K562 (cell line): ENCODE measurements around the gene POU2F1. TPM values are rescaled to one million over a fixed set of nuclear protein-coding genes. Genes with fewer than 3 reads are reported as not detected.

Experiments used
- ATAC-seq: fragments of 200-7000 bp; cut with Tn5 transposase; 3 replicates; pipeline ENCODE4 v1.9.1; 2020; ENCODE audit warnings: moderate library complexity
- BruUV-seq: library from RNA; stranded (reverse); fragments of 400-500 nt; replicated peaks from 2 replicates; lab custom pipeline; 2021; lab: Mats Ljungman, UMichigan
- CTCF ChIA-PET: fragments of 300-600 bp; formaldehyde crosslinking; extraction: SDS; loops from one replicate; lab custom pipeline; 2021; ENCODE audit warnings: low intra/inter-chr PET ratio; lab: Yijun Ruan, JAX
- POLR2A ChIA-PET: fragments of 300-600, 350-650 bp; sonication (Branson Sonifier 250); formaldehyde crosslinking; extraction: SDS; loops from one replicate; lab custom pipeline; 2021; ENCODE audit warnings: antibody characterized with exemption, inconsistent platforms; lab: Yijun Ruan, JAX
- DNase-seq, 4 experiments: peaks; one replicate each; pipeline versions ENCODE4 v3.0.0 to v3.0.0-alpha.2; 2011 to 2018; ENCODE audit warnings: low spot score in 3 of 4, mixed read lengths in 3 of 4; ENCODE audit errors: extremely low read depth in 1 of 4
- FAIRE-seq: peaks from 2 replicates; lab custom pipeline; 2011; peaks lifted over from hg19 to GRCh38; lab: Jason Lieb, UNC
- H2AFZ ChIP-seq: 2 replicates; pipeline ENCODE4 v1.6.0; 2011; ENCODE audit warnings: low read depth, low read length, control low read depth, inconsistent platforms
- H3K27ac ChIP-seq: fragments of 200-600 bp; 3 replicates; pipeline ENCODE4 v1.8.0; 2011; ENCODE audit warnings: low read depth, mild to moderate bottlenecking, control low read depth, inconsistent platforms, low read length, moderate library complexity, mixed read lengths; ENCODE audit errors: extremely low read depth
- H3K27me3 ChIP-seq, 2 experiments: fragments of 300-600 bp in 1 of 2; 2 replicates in 1 of 2; 3 replicates in 1 of 2; pipeline versions ENCODE4 v1.6.0 to v1.8.0; 2011; ENCODE audit warnings: inconsistent platforms in 2 of 2, low read length in 2 of 2, mild to moderate bottlenecking in 1 of 2, mixed read lengths in 1 of 2, moderate library complexity in 1 of 2; ENCODE audit not compliant: control insufficient read depth in 2 of 2, insufficient read depth in 2 of 2
- H3K36me3 ChIP-seq: fragments of 300-600 bp; 3 replicates; pipeline ENCODE4 v1.8.0; 2011; ENCODE audit warnings: mild to moderate bottlenecking, low read length, inconsistent platforms; ENCODE audit not compliant: control insufficient read depth, insufficient read depth
- H3K4me1 ChIP-seq, 2 experiments: fragments of 200-600 bp in 1 of 2; replicated peaks in 1 of 2; 2 replicates in 1 of 2; 3 replicates in 1 of 2; pipeline versions ENCODE4 v1.5.1 to v1.8.0; 2011; ENCODE audit warnings: inconsistent platforms in 2 of 2, low read length in 2 of 2, mild to moderate bottlenecking in 1 of 2, mixed read lengths in 1 of 2, moderate library complexity in 1 of 2; ENCODE audit not compliant: control insufficient read depth in 2 of 2, insufficient read depth in 2 of 2
- H3K4me2 ChIP-seq: 2 replicates; pipeline ENCODE4 v1.6.1; 2011; ENCODE audit warnings: low read length, control low read depth, inconsistent platforms, mixed read lengths; ENCODE audit not compliant: insufficient read depth
- H3K4me3 ChIP-seq: fragments of 200-600 bp; sonication (generic), shearing (Covaris generic); 2 replicates; pipeline ENCODE4 v1.5.1; 2016; ENCODE audit warnings: control low read depth, inconsistent platforms
- H3K79me2 ChIP-seq: fragments of 200-600 bp; 3 replicates; pipeline ENCODE4 v1.8.0; 2011; ENCODE audit warnings: low read length, inconsistent platforms; ENCODE audit not compliant: control insufficient read depth, insufficient read depth
- H3K9ac ChIP-seq, 2 experiments: 2 replicates each; pipeline versions ENCODE4 v1.6.0 to v1.6.1; 2011; ENCODE audit warnings: low read depth in 2 of 2, low read length in 2 of 2, control low read depth in 1 of 2, inconsistent platforms in 1 of 2, mild to moderate bottlenecking in 1 of 2, mixed read lengths in 1 of 2; ENCODE audit not compliant: insufficient read depth in 1 of 2
- H3K9me1 ChIP-seq: one replicate; pipeline ENCODE4 v1.6.0; 2011; ENCODE audit warnings: inconsistent platforms, mild to moderate bottlenecking, low read length, moderate library complexity; ENCODE audit not compliant: control insufficient read depth, insufficient read depth
- H3K9me3 ChIP-seq: replicated peaks from 2 replicates; pipeline ENCODE4 v1.5.1; 2011; ENCODE audit warnings: low read depth, low read length, inconsistent platforms; ENCODE audit not compliant: control insufficient read depth, insufficient read depth
- H4K20me1 ChIP-seq: replicated peaks from 2 replicates; pipeline ENCODE4 v1.6.1; 2011; ENCODE audit warnings: low read length, inconsistent platforms, mixed read lengths; ENCODE audit not compliant: control insufficient read depth, insufficient read depth
- CEBPB ChIP-seq: fragments of 450-650 bp; IDR thresholded peaks from 2 replicates; pipeline ENCODE4 v1.6.1; 2016; ENCODE audit warnings: missing genetic modification characterization, missing compliant biosample characterization
- CEBPZ ChIP-seq: fragments of 150-350 bp; IDR thresholded peaks from 2 replicates; pipeline ENCODE4 v1.6.1; 2014; ENCODE audit warnings: low read depth, mild to moderate bottlenecking, low read length, borderline replicate concordance
- EHMT2 ChIP-seq: fragments of 450-650 bp; IDR thresholded peaks from 2 replicates; pipeline ENCODE4 v1.6.1; 2018; ENCODE audit warnings: antibody characterized with exemption
- GTF2E2 ChIP-seq: fragments of 200-800 bp; sonication (Bioruptor generic); IDR thresholded peaks from 2 replicates; pipeline ENCODE4 v1.6.1; 2016; ENCODE audit warnings: missing genetic modification characterization, missing compliant biosample characterization
- HNRNPLL ChIP-seq: fragments of 200-400 bp; formaldehyde crosslinking; IDR thresholded peaks from 2 replicates; pipeline ENCODE4 v1.6.1; 2017; ENCODE audit warnings: low read length, low read depth, mild to moderate bottlenecking; ENCODE audit not compliant: poor library complexity, severe bottlenecking
- IRF2 ChIP-seq: sonication (generic); formaldehyde crosslinking; IDR thresholded peaks from 2 replicates; pipeline ENCODE4 v1.8.1; 2022; ENCODE audit warnings: mild to moderate bottlenecking, missing genetic modification reagents
- MTA1 ChIP-seq: fragments of 450-650 bp; IDR thresholded peaks from 2 replicates; pipeline ENCODE4 v1.6.1; 2017; ENCODE audit warnings: borderline replicate concordance
- NR1H2 ChIP-seq: sonication (generic); formaldehyde crosslinking; IDR thresholded peaks from 2 replicates; pipeline ENCODE4 v1.4.0; 2020; ENCODE audit warnings: mild to moderate bottlenecking, missing genetic modification reagents
- PHB ChIP-seq: fragments of 250-450 bp; sonication (Bioruptor Pico); IDR thresholded peaks from 2 replicates; pipeline ENCODE4 v1.5.0; 2021
- POLR2AphosphoS5 ChIP-seq: IDR thresholded peaks from 2 replicates; pipeline ENCODE4 v1.6.1; 2011; ENCODE audit warnings: mild to moderate bottlenecking, low read depth, low read length, moderate library complexity; ENCODE audit not compliant: control insufficient read depth, insufficient read depth
- POLR3G ChIP-seq: IDR thresholded peaks from 2 replicates; pipeline ENCODE4 v1.6.1; 2011; ENCODE audit not compliant: insufficient read length, insufficient replicate concordance; ENCODE audit errors: extremely low read depth
- SMAD1 ChIP-seq: fragments of 150-350 bp; IDR thresholded peaks from 2 replicates; pipeline ENCODE4 v1.6.1; 2014; ENCODE audit warnings: low read length, low read depth; ENCODE audit not compliant: partially characterized antibody
- TRIM28 ChIP-seq: fragments of 450-650 bp; IDR thresholded peaks from 2 replicates; pipeline ENCODE4 v1.6.1; 2017
- XRCC4 ChIP-seq: IDR thresholded peaks from one replicate; pipeline ENCODE4 v1.6.1; 2011; ENCODE audit not compliant: insufficient read depth, insufficient read length; ENCODE audit errors: extremely low read depth
- ZNF134 ChIP-seq: fragments of 250-450 bp; sonication (Bioruptor Pico); conservative IDR thresholded peaks from 2 replicates; pipeline ENCODE4 v1.4.0; 2020
- ZNF184 ChIP-seq: sonication (generic); formaldehyde crosslinking; IDR thresholded peaks from 2 replicates; pipeline ENCODE4 v1.5.0; 2020; ENCODE audit warnings: missing genetic modification reagents
- ZNF583 ChIP-seq: fragments of 250-450 bp; sonication (Bioruptor Pico); IDR thresholded peaks from 2 replicates; pipeline ENCODE4 v1.4.0; 2020
- WGBS: fragments of 100-300 bp; shearing (Covaris generic); methylation state at CpG from one replicate; pipeline ENCODE4 v1.1.6; 2016; ENCODE audit warnings: low coverage, mixed read lengths; ENCODE audit not compliant: insufficient coverage; ENCODE audit errors: missing lambda C conversion rate; 5-methylcytosine and 5-hydroxymethylcytosine counted together
- in situ Hi-C: fragments of 300-500 bp; cut with MboI; formaldehyde crosslinking; loops from 4 replicates; pipeline ENCODE4 v1.15.0; 2018; ENCODE audit warnings: inconsistent platforms, mixed read lengths
- intact Hi-C: fragments of 100-400 bp; cut with micrococcal nuclease; formaldehyde crosslinking; loops from 2 replicates; pipeline ENCODE4 v1.14.2; 2022
- polyA plus RNA-seq, 8 experiments: library from polyadenylated mRNA; depleted of rRNA in 4 of 8; stranded (reverse) in 5 of 8; unstranded in 3 of 8; fragments of >200 nt; fragmentation: Nextera tagmentation in 2 of 8; fragmentation: Illumina TruSeq in 1 of 8; extraction: Ambion mirVana in 2 of 8; extraction: Trizol in 1 of 8; gene quantifications; 2 replicates each; pipeline versions ENCODE4 v1.2.1 to v1.2.3, GENCODE V29; 2011 to 2014; ENCODE audit warnings: inconsistent platforms in 1 of 8, missing spikeins in 1 of 8
- total RNA-seq, 7 experiments: library from RNA; depleted of rRNA in 6 of 7; stranded (reverse); fragments of >200 nt in 6 of 7; fragmentation: Illumina TruSeq in 2 of 7; extraction: Trizol in 2 of 7; gene quantifications; 2 replicates each; pipeline versions ENCODE4 v1.2.1 to v1.2.3, GENCODE V29; 2011 to 2021; ENCODE audit warnings: low replicate concordance in 1 of 7
- TF ChIP-seq, protein P1 (sequence below): fragments of 250-450 bp; sonication (Bioruptor Pico); IDR thresholded peaks from 2 replicates; pipeline ENCODE4 v1.5.1; 2021; ENCODE audit warnings: mild to moderate bottlenecking

Gene POU2F1
- total and polyA plus RNA-seq, 9 of the 15 experiments (the other 6 are each of a cell fraction or from before 2014, with no cell fraction given): 2.6 to 22.3 (median 8.8) TPM

GRCh38 chr1:167219646-167220536 lies 795 bp upstream of the POU2F1 start:
- Histone ChIP-seq H4K20me1 (no peaks in the 10 kb centered on the region), H3K79me2 (peaks cover 49% of the 10 kb centered on the region), H3K27ac (peak overlapping the region; percentile 95), H3K9ac (peak overlapping the region; percentile 94 to 97), H3K4me2 (peak overlapping the region; percentile 92), H3K4me3 (peak overlapping the region; percentile 69), H3K9me3 (no peaks in the 10 kb centered on the region), H3K36me3 (no peaks in the 10 kb centered on the region), H3K4me1 (peaks cover 13 to 22% of the 10 kb centered on the region in 2 experiments; a peak in 4 of 5 replicates), H2AFZ (peak overlapping the region; percentile 99), H3K9me1 (no peaks in the 10 kb centered on the region), H3K27me3 (no peaks in the 10 kb centered on the region)
- peak; percentile 67 for ATAC-seq
- FAIRE-seq: peak; percentile 65
- TSS peak; percentile 78 for BruUV-seq
- intact Hi-C loops: loop anchor here (1.0 to 5.0 kb wide), 6 partner anchors 47 to 412 kb away; partner anchors contain the start of gene RCSD1
- ChIA-PET CTCF (interaction anchor here (0.7 to 1.1 kb wide), 2 partner anchors 22 to 153 kb away, joined by 3 to 6 read pairs; no protein-coding TSS in a partner anchor), POLR2A (interaction anchor here (0.6 to 2.9 kb wide), 30 partner anchors 9 to 579 kb away, joined by 3 to 25 read pairs (median 3); no protein-coding TSS in a partner anchor)
- peak; percentile 71 to 94 (median 80) for DNase-seq
- under 1% methylated on average over 55 of the region's 55 CpGs for WGBS
- in situ Hi-C loops: no loop called here
- peak; percentile 48 for TF ChIP-seq SMAD1
- TF ChIP-seq CEBPZ: no peak
- TF ChIP-seq PHB: peak; percentile 92; the same call in 1 of the 2 replicates
- TF ChIP-seq, protein P1, sequence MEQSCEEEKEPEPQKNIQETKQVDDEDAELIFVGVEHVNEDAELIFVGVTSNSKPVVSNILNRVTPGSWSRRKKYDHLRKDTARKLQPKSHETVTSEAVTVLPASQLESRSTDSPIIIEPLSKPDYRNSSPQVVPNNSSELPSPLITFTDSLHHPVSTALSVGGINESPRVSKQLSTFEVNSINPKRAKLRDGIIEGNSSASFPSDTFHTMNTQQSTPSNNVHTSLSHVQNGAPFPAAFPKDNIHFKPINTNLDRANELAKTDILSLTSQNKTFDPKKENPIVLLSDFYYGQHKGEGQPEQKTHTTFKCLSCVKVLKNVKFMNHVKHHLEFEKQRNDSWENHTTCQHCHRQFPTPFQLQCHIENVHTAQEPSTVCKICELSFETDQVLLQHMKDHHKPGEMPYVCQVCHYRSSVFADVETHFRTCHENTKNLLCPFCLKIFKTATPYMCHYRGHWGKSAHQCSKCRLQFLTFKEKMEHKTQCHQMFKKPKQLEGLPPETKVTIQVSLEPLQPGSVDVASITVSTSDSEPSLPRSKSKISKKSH (CRISPR knock-in tag): no peak
- no peak for TF ChIP-seq GTF2E2 (tag)
- TF ChIP-seq ZNF134: no peak
- peak; percentile 80 for TF ChIP-seq HNRNPLL
- TF ChIP-seq TRIM28: peak; percentile 59; the same call in 1 of the 2 replicates
- no peak for TF ChIP-seq EHMT2
- TF ChIP-seq ZNF583 (CRISPR knock-in tag): peak; percentile 13; the same call in 1 of the 2 replicates
- TF ChIP-seq MTA1: no peak; the same call in 1 of the 2 replicates
- no peak for TF ChIP-seq POLR3G
- peak; percentile 78 for TF ChIP-seq CEBPB
- TF ChIP-seq ZNF184: no peak
- TF ChIP-seq NR1H2: peak; percentile 90; the same call in 1 of the 2 replicates
- no peak for TF ChIP-seq XRCC4
- no peak for TF ChIP-seq IRF2 (CRISPR knock-in tag)
- TF ChIP-seq POLR2AphosphoS5: no peak; the same call in 1 of the 2 replicates
